Adipose tissue (tissue), 3 donors: Measurements from ENCODE around the gene MYO18B. TPM values are rescaled to one million over a fixed set of nuclear protein-coding genes. Genes with fewer than 3 reads are reported as not detected.
"Not testable (repeated sequence)": the region's sequence is repeated elsewhere in the genome, so short reads cannot be mapped to it uniquely, and the experiment has no call there.

Experiments used
- H3K27ac ChIP-seq: one replicate; pipeline ENCODE4 v1.5.1; 2013; ENCODE audit warnings: low read depth, low read length
- WGBS, 3 donors: extraction: QIAGEN DNeasy Blood & Tissue Kit; methylation state at CpG; one replicate each; pipeline ENCODE4 v1.1.7; 2013; 5-methylcytosine and 5-hydroxymethylcytosine counted together
- polyA plus RNA-seq, 3 donors: library from polyadenylated mRNA; stranded (reverse); fragments of 200-250 nt; gene quantifications; one replicate each; pipeline ENCODE4 v1.2.3, GENCODE V29; 2013
- donor health status: healthy with polysubstance abuse.
- donor health status: Bipolar disorder and iron deficiency.
- donor health status: healthy.

The MYO18B gene
- polyA plus RNA-seq, 3 donors, result 0.06 to 0.34 (median 0.21) TPM

DNA sequence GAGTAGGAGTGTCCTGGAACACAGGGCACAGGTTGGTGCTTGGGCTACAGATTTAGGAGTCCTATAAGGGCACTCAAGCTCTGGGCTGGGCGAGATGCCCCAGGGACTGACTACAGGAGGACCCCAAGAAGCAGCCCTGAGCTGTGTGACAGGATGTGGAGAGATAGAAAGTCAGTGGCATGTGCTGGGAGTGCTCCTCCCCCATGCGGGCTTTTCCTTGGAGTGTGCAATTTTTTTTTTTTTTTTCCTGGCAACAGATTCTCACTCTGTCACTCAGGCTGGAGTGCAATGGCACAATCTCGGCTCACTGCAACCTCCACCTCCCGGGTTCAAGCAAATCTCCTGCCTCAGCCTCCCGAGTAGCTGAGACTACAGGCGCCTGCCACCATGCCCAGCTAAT, 33.6 kb upstream of the MYO18B start:
- H3K27ac ChIP-seq, result not testable (repeated sequence)
- 83 to 93% (median 83%) methylated on average over 6 of the region's 6 CpGs for WGBS, 3 donors

GRCh38 chr22:25709758-25710157, 32.2 kb upstream of the MYO18B start:
- WGBS, 3 donors, result 78 to 84% (median 79%) methylated on average over 6 of the region's 6 CpGs
- H3K27ac ChIP-seq, result no peak overlapping the region

GRCh38 chr22:25710501-25710900, 31.5 kb upstream of the MYO18B start:
- H3K27ac ChIP-seq, result no peak overlapping the region
- 87 to 89% (median 89%) methylated on average over 7 of the region's 7 CpGs for WGBS, 3 donors

DNA sequence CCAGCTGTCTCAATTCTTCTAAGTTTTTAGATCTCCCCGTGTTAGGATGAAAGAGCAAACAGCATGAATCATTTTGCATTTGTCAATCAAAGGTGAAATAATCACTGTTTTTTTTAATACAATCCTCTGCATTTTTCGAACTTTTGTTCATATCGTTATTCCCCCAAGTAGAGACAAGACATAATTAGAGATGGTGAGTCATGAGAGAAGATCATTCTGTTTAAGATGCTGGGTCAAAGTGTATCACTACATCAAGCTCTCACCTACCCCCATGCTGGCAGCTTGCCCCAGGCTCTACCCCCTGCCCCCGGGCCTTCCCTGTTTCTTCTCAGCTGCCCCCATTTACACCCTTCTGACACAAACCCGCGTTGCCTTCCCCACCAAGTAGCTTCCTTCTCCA, 30.5 kb upstream of the MYO18B start:
- no peak overlapping the region for H3K27ac ChIP-seq
- WGBS, 3 donors, result 76 to 81% (median 78%) methylated on average over 6 of the region's 6 CpGs

- 92% methylated on average over 7 of the region's 7 CpGs for WGBS, 3 donors
- H3K27ac ChIP-seq, result no peak overlapping the region
Measured at GRCh38 chr22:25712661-25713400, 29.2 kb upstream of the MYO18B start.

- WGBS, 3 donors, result 89 to 93% (median 90%) methylated on average over 7 of the region's 7 CpGs
Measured at GRCh38 chr22:25714070-25714469, 27.9 kb upstream of the MYO18B start.

GRCh38 chr22:25714739-25715138, 27.2 kb upstream of the MYO18B start:
- 69 to 77% (median 73%) methylated on average over 6 of the region's 6 CpGs for WGBS, 3 donors
- no peak overlapping the region for H3K27ac ChIP-seq

More at GRCh38 chr22:25714070-25714469, 27.9 kb upstream of the MYO18B start:
- H3K27ac ChIP-seq, result no peak overlapping the region

DNA sequence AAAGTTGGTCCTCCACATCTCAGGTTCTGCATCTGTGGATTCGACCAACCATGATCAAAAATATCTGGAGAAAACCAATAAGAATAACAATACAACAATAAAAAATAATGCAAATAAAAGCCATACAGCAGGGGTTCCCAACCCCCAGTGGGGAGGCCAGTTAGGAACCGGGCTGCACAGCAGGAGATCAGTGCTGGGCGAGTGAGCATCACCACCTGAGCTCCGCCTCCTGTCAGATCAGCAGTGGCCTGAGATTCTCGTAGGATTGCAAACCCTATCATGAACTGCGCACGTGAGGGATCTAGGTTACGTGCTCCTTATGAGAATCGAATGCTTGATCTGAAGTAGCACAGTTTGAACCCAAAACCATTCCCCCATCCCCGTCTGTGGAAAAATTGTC, 25.4 kb upstream of the MYO18B start:
- 87 to 93% (median 92%) methylated on average over 10 of the region's 10 CpGs for WGBS, 3 donors
- no peak overlapping the region for H3K27ac ChIP-seq

GRCh38 chr22:25718135-25718840, 23.7 kb upstream of the MYO18B start:
- H3K27ac ChIP-seq, result no peak overlapping the region
- 82 to 92% (median 83%) methylated on average over 10 of the region's 10 CpGs for WGBS, 3 donors

DNA sequence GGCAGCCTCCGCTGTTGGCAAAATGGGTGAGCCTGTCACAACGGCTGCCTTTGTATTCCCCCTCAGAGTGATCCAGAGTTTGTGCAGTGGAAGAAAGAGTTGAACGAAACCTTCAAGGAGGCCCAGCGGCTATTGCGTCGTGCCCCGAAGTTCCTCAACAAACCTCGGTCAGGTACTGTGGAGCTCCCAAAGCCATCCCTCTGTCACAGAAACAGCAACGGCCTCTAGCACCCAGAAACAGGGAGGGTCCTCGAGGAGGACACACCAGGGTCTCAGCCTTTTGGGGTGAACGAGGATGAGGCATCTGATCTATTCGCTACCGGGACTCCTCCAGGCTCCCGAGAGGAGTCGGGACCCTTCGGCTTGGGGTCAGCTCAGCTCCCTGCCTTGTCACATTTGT, 19.8 kb upstream of the MYO18B start:
- WGBS, 3 donors, result 87 to 93% (median 91%) methylated on average over 16 of the region's 16 CpGs
- H3K27ac ChIP-seq, result no peak overlapping the region

- H3K27ac ChIP-seq, result no peak overlapping the region
- WGBS, 3 donors, result 91 to 94% (median 93%) methylated on average over 3 of the region's 3 CpGs
Measured at GRCh38 chr22:25722626-25723025, 19.4 kb upstream of the MYO18B start.

- no peak overlapping the region for H3K27ac ChIP-seq
- WGBS, 3 donors, result 40 to 71% (median 67%) methylated on average over 4 of the region's 4 CpGs
Measured at GRCh38 chr22:25726241-25726640, 15.7 kb upstream of the MYO18B start.

- 83 to 89% (median 88%) methylated on average over 7 of the region's 7 CpGs for WGBS, 3 donors
- no peak overlapping the region for H3K27ac ChIP-seq
Measured at GRCh38 chr22:25728071-25728470, 13.9 kb upstream of the MYO18B start.

GRCh38 chr22:25729016-25729995, 12.7 kb upstream of the MYO18B start:
- WGBS, 3 donors, result 53 to 60% (median 58%) methylated on average over 19 of the region's 19 CpGs
- no peak overlapping the region for H3K27ac ChIP-seq

- WGBS, 3 donors, result 52 to 82% (median 60%) methylated on average over 2 of the region's 2 CpGs
- no peak overlapping the region for H3K27ac ChIP-seq
Measured at GRCh38 chr22:25735650-25736049, 6.3 kb upstream of the MYO18B start.

DNA sequence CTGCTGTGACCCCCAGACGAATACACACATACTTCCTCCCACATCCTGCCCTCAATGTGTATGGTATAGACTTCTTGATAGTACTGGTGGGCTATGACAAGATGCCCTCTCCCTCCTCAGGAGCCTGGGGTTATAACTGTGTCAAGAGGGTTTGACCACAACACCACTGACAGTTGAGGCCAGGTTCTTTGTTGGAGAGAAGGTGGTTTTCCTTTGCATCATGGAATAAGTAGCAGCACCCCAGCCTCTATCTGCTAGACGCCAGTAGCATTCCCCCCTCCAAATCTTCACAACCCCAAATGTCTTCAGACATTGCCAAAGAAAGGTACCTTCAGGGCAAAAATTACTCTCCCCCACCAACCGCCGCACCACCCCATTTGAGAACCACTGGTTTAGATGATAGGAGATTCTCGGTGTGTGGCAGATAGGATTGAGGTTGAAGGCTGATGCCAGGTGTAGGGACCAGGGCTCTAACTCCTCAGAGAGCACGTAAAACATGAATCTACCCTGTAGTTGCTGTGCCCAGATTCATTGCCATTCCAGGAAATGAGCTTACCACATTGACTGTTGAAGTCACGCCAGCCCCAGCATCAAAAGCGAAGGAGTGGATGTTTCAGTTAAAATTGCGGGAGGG, 5.5 kb upstream of the MYO18B start:
- WGBS, 3 donors, result 52 to 69% (median 57%) methylated on average over 9 of the region's 9 CpGs

GRCh38 chr22:25739659-25740344, 2.2 kb upstream of the MYO18B start:
- no peak overlapping the region for H3K27ac ChIP-seq
- 78 to 89% (median 83%) methylated on average over 11 of the region's 11 CpGs for WGBS, 3 donors

More for the DNA sequence above, 5.5 kb upstream of the MYO18B start:
- no peak overlapping the region for H3K27ac ChIP-seq
